ENCODE measurements around the gene IL11RA.

Gene IL11RA

DNA sequence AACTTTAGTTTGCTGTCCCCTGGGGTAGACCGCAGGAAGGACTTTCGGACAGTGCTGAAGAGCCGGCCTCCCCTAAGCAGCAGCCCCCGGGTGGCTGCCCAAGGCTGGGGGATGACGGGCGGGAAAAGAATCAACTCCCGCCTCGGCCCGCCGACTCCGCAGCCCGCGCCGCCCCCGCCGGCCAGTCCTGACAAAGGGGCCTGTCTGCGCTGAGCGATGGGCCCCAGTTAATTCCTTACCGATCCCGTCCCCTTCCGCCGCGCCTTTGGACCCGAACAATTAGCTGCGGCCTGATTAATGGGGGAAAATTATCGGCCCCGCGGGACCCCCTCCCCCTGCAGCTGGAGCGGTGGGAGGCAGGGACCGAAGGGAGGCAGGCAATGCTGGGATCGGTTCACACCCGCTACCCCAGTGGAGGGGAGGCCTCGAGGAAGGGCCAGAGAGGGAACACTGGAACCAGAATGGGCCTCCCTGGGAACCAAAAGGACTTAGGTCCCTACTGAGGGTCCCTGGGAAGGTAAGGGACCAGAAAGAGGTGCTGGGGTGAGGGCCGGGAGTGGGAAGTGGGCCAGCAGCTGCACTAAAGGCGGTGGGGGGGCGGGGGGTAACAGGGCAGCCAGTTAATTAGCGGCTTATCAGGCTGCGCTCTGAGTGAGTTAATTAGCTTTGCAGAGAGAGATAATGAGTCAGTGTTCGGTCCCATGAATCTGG is 27.4 kb upstream of the IL11RA start:
- TF ChIP-seq, protein P1, sequence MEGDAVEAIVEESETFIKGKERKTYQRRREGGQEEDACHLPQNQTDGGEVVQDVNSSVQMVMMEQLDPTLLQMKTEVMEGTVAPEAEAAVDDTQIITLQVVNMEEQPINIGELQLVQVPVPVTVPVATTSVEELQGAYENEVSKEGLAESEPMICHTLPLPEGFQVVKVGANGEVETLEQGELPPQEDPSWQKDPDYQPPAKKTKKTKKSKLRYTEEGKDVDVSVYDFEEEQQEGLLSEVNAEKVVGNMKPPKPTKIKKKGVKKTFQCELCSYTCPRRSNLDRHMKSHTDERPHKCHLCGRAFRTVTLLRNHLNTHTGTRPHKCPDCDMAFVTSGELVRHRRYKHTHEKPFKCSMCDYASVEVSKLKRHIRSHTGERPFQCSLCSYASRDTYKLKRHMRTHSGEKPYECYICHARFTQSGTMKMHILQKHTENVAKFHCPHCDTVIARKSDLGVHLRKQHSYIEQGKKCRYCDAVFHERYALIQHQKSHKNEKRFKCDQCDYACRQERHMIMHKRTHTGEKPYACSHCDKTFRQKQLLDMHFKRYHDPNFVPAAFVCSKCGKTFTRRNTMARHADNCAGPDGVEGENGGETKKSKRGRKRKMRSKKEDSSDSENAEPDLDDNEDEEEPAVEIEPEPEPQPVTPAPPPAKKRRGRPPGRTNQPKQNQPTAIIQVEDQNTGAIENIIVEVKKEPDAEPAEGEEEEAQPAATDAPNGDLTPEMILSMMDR (IDR thresholded peaks at IDR 0.05), result no peak
- no peak for TF ChIP-seq ZFX (IDR thresholded peaks at IDR 0.05; ENCODE audit: borderline replicate concordance)
- H3K27ac ChIP-seq, result no peak overlapping the region

DNA sequence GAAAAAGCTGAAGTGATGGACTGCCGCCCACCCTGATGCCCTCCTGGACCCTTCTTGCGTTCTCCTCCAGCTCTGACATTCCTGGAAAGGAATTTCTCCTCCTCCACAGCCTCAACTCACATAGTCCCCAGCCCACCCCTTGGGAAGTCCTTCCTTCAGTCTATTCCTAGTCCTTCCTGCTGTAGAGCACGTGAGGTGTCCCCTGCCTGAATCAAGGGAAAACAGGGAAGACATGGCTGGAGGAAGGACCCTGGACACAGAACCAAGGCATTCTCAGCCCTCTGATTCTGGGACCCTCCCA is 26.8 kb upstream of the IL11RA start:
- TF ChIP-seq ZFX (IDR thresholded peaks at IDR 0.05; ENCODE audit: borderline replicate concordance), result no peak
- TF ChIP-seq, protein P1 (IDR thresholded peaks at IDR 0.05), result no peak
- no peak overlapping the region for H3K27ac ChIP-seq

DNA sequence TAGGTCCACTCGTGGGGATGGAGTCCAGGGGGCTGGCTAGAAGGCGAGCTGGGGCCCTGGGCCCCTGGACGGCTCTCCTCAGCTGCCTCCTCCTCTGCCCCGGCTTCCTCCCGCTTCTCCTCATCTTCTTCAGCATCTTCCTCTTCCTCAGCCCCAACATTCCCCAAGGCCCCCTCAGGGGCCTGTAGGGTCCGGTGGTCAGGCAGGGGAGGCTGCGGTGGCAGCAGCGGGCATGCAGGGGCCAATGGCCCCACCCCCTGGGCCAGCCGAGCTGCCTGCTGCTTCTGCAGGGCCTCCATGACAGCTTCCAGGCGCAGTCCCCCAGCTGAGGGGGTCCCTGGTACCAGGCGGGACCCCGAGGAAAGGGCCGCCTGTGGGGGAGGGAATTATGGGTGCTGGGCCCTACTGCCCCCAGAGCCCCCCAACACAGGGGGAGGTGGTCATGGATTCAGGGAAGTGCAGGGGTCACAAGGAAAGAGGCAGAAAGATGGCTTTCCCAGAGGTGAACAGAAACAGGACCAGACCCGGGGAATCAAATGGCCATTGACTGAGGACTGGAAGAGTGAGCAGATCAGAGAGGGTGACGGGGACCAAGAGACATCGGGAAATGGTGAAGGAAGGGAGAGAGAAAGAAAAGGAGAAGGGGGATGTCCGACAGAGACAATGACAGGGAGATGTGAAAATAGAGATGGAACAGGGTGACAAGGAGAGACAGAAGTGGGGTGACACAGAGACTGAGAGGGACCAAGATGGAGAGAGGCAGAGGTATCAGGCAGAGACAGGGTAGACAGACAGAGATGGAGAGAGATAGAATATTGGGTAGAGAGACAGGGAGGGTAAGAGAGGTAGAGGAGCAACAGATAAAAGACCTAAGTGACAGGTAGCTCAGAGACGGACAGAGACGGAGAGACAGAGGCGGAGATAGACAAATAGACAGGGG is 24.0 kb upstream of the IL11RA start:
- no peak for TF ChIP-seq ZFX (IDR thresholded peaks at IDR 0.05; ENCODE audit: borderline replicate concordance)
- TF ChIP-seq, protein P1 (IDR thresholded peaks at IDR 0.05), result no peak
- H3K27ac ChIP-seq, result no peak overlapping the region

DNA sequence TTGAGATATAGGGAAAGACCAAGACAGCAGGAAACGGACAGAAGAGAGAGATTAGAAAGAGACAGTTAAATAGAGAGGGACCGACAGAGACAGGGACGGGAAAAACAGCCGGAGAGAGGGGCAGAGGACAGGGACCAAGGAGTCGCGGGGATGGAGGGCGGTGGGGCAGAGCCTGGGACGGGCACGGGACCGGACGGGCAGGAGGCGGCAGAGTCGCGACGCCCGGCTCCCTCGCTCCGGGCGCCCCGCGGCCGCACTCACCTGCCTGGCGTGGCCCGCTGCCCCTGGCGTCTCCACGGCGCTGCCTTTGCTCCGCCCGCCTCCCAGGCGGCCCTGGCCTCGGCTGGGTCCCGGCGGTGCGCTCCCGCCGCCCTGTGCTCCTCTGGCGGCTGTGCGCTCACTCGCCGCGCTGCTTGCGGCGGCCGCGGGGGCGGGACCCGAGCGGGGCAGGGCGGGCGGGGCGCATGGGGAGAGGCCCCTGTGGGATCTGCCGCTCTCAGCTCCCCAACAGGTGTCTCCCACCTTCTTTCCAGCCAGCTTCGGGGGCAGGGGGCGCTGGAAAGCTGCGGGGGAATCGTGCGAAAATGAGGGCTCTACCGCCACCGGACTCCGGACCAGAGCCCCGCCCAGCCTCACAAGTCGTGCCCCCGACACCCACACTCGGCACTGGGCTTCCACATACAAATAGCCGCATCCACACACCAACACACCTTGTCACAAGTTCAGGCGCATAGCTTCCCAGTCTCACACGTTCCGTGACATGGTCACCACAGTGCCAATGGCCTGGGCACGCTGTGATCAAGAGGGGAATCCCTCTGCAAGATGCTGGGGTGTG is 23.1 kb upstream of the IL11RA start, which contains the start of gene ARID3C:
Gene ARID3C (minus strand): TSS at position 411 of the 835 bp plus-strand sequence. CDS start 1,052 bp downstream, outside the sequence.
- TF ChIP-seq ZFX (IDR thresholded peaks at IDR 0.05; ENCODE audit: borderline replicate concordance), result no peak
- TF ChIP-seq, protein P1 (IDR thresholded peaks at IDR 0.05), result peak; percentile 43
- H3K27ac ChIP-seq, result no peak within 1 kb of the TSS

DNA sequence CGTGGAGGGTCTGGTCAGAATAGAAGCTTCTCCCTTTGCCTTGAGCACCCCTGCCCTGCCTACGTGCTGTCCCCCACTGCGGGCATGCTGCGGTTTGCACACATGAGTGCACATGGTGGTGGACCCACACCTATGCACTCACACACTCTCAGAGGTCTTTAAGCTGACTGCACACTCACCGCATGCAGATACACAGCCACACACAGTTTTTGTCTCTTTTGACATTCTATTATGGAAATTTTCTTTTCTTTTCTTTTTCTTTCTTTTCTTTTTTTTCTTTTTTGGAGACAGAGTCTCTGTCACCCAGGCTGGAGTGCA is 22.5 kb upstream of the IL11RA start:
- TF ChIP-seq, protein P1 (IDR thresholded peaks at IDR 0.05), result no peak
- no peak for TF ChIP-seq ZFX (IDR thresholded peaks at IDR 0.05; ENCODE audit: borderline replicate concordance)
- H3K27ac ChIP-seq, result no peak overlapping the region

DNA sequence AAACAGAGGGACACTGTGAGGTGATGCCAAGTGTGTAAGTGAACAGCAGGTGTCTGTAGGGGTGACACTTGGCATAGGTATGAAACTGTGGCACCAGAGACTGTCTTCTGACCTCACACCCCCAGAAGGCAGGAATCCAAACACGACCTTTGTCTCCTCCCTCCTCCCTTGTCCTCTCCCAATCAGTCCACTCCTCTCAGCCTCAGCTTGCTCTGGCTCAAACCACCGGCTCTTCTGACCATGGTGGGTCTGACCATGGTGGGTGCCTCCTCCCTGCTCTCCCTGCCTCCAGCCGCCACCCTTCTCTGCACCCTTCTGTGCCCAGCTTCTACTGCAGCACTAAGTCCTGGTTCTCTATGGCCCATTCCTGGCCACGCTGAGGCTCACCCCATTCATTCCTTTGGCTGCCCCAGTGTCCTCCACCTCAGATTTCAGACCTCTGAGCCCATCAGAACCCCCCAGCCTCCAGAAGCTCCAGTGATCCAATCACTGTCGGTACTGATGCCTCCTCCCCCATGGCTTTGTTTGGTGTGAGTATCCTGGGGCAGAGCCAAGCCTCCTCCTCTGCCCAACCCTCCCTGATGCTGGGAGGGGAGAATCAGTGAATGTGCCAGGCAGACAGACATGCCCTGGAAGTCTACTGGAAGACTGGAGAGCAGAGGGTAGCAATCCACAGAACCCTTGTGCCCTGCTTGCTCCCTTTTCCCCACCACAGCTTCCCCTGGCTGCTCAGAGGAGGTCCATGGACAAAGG is 21.4 kb upstream of the IL11RA start:
- H3K27ac ChIP-seq, result peak overlapping the region; percentile 44
- TF ChIP-seq ZFX (IDR thresholded peaks at IDR 0.05; ENCODE audit: borderline replicate concordance), result no peak
- TF ChIP-seq, protein P1 (IDR thresholded peaks at IDR 0.05), result no peak
